IMR-90 (cell line): ENCODE measurements around the gene CMTM7.

ENCODE experiments used
- CEBPB ChIP-seq: IDR thresholded peaks from 2 replicates; pipeline ENCODE4 v1.6.1; 2012; ENCODE audit warnings: low read depth, low read length, improper control_type of control experiment
- CHD1 ChIP-seq: IDR thresholded peaks from 2 replicates; pipeline ENCODE4 v1.6.1; 2012; ENCODE audit warnings: low read depth, low read length, improper control_type of control experiment
- CTCF ChIP-seq: conservative IDR thresholded peaks from 2 replicates; pipeline ENCODE4 v1.5.1; 2012; ENCODE audit warnings: mild to moderate bottlenecking, low read depth, low read length, improper control_type of control experiment
- ELK1 ChIP-seq: fragments of 150-350 bp; IDR thresholded peaks from 2 replicates; pipeline ENCODE4 v1.6.1; 2016; ENCODE audit warnings: low read depth, mild to moderate bottlenecking, low read length, moderate library complexity, borderline replicate concordance
- MAFK ChIP-seq: IDR thresholded peaks from 2 replicates; pipeline ENCODE4 v1.6.1; 2012; ENCODE audit warnings: low read depth, low read length, improper control_type of control experiment
- MAZ ChIP-seq: IDR thresholded peaks from 2 replicates; pipeline ENCODE4 v1.6.1; 2012; ENCODE audit warnings: low read depth, mild to moderate bottlenecking, low read length, improper control_type of control experiment, moderate library complexity, borderline replicate concordance
- MXI1 ChIP-seq: IDR thresholded peaks from 2 replicates; pipeline ENCODE4 v1.6.1; 2012; ENCODE audit warnings: low read depth, mild to moderate bottlenecking, low read length, moderate library complexity, borderline replicate concordance
- NFE2L2 ChIP-seq: fragments of 150-350 bp; IDR thresholded peaks from 2 replicates; pipeline ENCODE4 v1.6.1; 2016; ENCODE audit warnings: low read depth, mild to moderate bottlenecking, low read length
- POLR2A ChIP-seq: IDR thresholded peaks from 2 replicates; pipeline ENCODE4 v1.6.1; 2012; ENCODE audit warnings: mild to moderate bottlenecking, low read depth, low read length
- RAD21 ChIP-seq: IDR thresholded peaks from 2 replicates; pipeline ENCODE4 v1.6.1; 2012; ENCODE audit warnings: low read length, improper control_type of control experiment
- RCOR1 ChIP-seq: IDR thresholded peaks from 2 replicates; pipeline ENCODE4 v1.6.1; 2012; ENCODE audit warnings: mild to moderate bottlenecking, low read length, improper control_type of control experiment; ENCODE audit not compliant: insufficient replicate concordance
- USF2 ChIP-seq: fragments of 150-350 bp; IDR thresholded peaks from 2 replicates; pipeline ENCODE4 v1.6.1; 2017; ENCODE audit warnings: mild to moderate bottlenecking, antibody characterized with exemption, low read length, low read depth

- TF ChIP-seq CTCF, result no peak
- no peak for TF ChIP-seq MAFK
- no peak for TF ChIP-seq MAZ
- TF ChIP-seq CEBPB, result no peak
- TF ChIP-seq POLR2A, result no peak
- TF ChIP-seq MXI1, result no peak
- TF ChIP-seq NFE2L2, result no peak
- no peak for TF ChIP-seq RAD21
- no peak for TF ChIP-seq ELK1
- no peak for TF ChIP-seq USF2
- no peak for TF ChIP-seq CHD1
- no peak for TF ChIP-seq RCOR1
These were observed 21.2 kb downstream of the CMTM7 start for GRCh38 chr3:32412887-32413286.
